Right ventricle myocardium superior (tissue), 1 donor: ENCODE measurements around the gene MRPS30. TPM values are rescaled to one million over a fixed set of nuclear protein-coding genes. Genes with fewer than 3 reads are reported as not detected.
"Not testable (repeated sequence)": the region's sequence is repeated elsewhere in the genome, so short reads cannot be mapped to it uniquely, and the experiment has no call there.

ENCODE experiments used
- ATAC-seq: fragments of 200-7000 bp; cut with Tn5 transposase; one replicate; pipeline ENCODE4 v1.9.1; 2020; ENCODE audit warnings: mild to moderate bottlenecking; ENCODE audit not compliant: poor library complexity
- DNase-seq: peaks from one replicate; pipeline ENCODE4 v3.0.0-alpha.2; 2020
- intact Hi-C: fragments of 100-400 bp; cut with DNase I; formaldehyde crosslinking; loops from one replicate; pipeline ENCODE4 v1.11.2; 2022
- long read RNA-seq: library from polyadenylated mRNA; unstranded; transcript quantifications from one replicate; pipeline ENCODE4 v2.0.0, GENCODE V29; 2021
- total RNA-seq: library from RNA; stranded (reverse); fragmentation: NEBNext Ultra II Directional; extraction: Animal tissue kit (Norgen Biotek cat#: 25700); gene quantifications from one replicate; pipeline ENCODE4 v1.2.1, GENCODE V29; 2021
- donor health status: DM: no; HTN: yes; CAD: no; lungs with severe emphysema.

MRPS30 gene
- total RNA-seq = 73.0 TPM
- long read RNA-seq, transcript MRPS30-202 (5 exons, 1,678 nt) = major isoform, 56 of 63 reads
- long read RNA-seq, partial matches to known transcripts = 2 of 63 reads
- long read RNA-seq, other reads (novel, unspliced or antisense) = 5 of 63 reads

DNA sequence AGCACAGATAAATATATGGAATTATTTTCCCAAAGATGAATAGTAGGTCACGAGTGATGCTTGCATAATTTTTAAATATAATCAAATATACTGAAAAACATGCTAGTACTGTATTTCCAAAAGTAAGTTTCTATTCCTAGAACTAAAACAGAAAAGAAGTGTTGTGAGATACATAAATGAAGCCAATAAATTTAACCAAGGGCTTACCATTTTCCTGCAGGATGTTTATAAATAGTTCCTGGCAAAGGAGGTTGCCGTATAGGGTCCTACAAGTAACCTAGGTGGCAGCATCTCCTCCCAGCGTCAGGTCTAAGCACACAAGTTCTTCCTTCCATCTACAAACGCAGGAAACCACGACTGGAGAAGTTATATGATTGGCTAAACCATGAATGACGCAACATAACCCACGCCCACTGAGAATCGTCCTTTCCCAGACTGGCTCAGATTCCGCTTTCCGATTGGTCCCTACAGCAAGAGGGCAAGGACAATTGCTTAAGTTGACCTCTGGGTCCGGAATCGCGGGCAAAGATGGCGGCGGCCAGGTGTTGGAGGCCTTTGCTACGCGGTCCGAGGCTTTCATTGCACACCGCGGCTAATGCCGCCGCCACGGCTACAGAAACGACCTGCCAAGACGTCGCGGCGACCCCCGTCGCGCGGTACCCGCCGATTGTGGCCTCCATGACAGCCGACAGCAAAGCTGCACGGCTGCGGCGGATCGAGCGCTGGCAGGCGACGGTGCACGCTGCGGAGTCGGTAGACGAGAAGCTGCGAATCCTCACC, at the start of gene MRPS30:
MRPS30 (plus strand) TSS at position 513 of the 780 bp plus-strand sequence; CDS start at position 529, 16 bp downstream.
- DNase-seq = peak; percentile 90

GRCh38 chr5:44769200-44769876, 39.4 kb upstream of the MRPS30 start:
- ATAC-seq (no peak), DNase-seq (no peak)
- intact Hi-C loops = no loop called here

More for the DNA sequence above, at the start of gene MRPS30:
- intact Hi-C loops = no loop called here
- peak; percentile 99 for ATAC-seq

GRCh38 chr5:44769877-44770209, 38.9 kb upstream of the MRPS30 start:
- intact Hi-C loops = loop anchor here (5.0 kb wide), 1 partner anchor 233 kb away; no protein-coding TSS in a partner anchor
- ATAC-seq = no peak
- no peak for DNase-seq

DNA sequence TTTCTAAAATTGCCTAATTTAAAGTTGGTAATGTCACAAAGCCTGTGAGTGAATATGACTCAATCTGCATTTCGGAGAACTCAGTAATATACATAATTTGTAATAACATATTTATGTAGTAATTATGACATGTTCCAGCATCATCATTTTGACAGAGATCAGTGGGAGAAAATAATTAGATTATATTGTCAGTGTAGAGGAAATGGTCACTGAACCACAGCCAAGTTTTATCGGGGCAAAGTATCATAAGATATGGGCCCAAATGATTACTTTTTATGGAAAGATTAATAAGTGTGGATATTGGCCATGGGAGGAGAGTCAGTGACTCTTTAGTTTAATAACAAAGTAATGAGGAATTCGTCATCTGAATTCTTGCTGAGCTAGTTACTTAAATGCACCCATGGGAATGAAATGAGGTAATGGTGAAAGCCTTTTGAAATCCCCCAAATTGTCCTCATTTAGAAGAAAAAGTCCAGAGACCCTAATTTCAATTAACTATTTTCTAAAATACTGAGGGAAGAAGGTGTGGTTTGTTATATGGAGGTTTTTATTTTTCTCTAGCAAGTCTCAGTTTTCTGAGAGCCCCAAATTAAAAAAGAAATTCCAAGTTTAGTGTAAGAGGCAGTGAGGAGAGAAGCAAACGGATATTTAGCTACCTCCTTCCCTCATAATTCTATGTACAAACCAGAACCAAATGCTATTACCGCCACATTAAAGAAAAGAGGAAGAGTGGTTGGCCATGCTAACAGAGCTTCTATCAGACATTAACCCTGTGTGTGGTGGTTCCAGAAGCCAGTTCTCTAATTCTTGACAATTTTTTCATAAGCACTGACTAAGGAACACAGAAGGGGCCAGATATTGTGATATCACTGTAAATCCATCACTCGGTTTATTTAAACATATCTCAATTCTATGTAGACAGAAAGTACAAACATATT, 37.7 kb upstream of the MRPS30 start:
- no peak for ATAC-seq
- no peak for DNase-seq
- intact Hi-C loops = loop anchor here (5.0 kb wide), 1 partner anchor 234 kb away; no protein-coding TSS in a partner anchor

DNA sequence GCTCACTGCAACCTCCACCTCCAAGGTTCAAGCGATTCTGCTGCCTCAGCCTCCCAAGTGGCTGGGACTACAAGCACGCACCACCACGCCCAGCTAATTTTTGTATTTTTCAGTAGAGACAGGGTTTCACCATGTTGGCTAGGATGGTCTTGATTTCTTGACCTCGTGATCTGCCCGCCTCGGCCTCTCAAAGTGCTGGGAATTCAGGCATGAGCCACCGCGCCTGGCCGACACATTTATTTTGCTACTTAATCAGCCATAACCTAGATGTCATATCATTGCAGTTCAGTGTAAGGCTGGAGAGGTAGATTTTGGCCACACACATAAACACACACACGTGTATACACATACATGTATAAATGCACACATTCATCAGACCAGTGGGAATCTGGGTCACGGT, 36.4 kb upstream of the MRPS30 start:
- intact Hi-C loops = loop anchor here (5.0 kb wide), 1 partner anchor 235 kb away; no protein-coding TSS in a partner anchor

DNA sequence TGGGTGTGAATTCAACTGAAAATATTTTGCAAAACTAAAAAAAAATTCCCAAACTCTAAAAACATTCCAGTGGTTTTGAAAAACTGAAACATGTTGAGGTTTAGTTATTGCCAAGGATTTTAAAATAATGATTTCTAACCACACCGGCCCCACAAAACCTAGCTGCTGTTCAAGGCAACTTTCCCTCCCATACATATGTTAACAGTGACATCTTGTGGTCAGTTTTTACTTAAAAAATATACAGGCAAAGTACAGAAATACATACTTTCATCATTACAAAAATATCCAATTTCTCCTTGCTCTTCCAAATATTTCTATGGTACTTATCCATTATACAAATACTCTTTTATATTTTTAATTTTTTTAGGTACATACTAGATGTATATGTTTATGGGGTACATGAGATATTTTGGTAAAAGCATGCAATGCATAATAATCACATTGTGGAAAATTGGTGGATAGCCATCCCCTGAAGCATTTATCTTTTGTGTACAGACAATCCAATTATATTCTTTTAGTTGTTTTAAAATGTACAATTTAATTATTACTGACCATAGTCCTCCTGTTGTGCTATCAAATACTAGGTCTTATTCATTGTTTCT, 34.4 kb upstream of the MRPS30 start:
- intact Hi-C loops = loop anchor here (5.0 kb wide), 1 partner anchor 237 kb away; no protein-coding TSS in a partner anchor
- ATAC-seq = no peak
- no peak for DNase-seq

More for the DNA sequence above, 36.4 kb upstream of the MRPS30 start:
- ATAC-seq, DNase-seq: not testable (repeated sequence)

DNA sequence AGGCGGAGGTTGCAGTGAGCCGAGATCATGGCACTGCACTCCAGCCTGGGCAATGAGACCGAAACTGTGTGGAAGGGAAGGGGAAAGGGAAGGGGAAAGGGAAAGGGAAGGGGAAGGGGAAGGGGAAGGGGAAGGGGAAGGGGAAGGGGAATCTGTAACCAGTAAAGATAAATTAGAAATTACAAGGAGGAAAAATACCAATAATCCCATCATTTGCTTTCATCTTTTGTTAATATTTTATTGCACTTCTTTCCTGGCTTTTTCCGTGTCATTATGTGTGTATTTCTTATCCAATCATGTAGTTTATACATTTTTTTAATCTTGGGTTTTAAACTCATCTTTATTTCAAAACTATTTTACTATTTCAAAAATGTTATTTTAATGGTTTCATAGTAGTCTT, 29.6 kb upstream of the MRPS30 start:
- DNase-seq (no peak), ATAC-seq (no peak)
- intact Hi-C loops = no loop called here

DNA sequence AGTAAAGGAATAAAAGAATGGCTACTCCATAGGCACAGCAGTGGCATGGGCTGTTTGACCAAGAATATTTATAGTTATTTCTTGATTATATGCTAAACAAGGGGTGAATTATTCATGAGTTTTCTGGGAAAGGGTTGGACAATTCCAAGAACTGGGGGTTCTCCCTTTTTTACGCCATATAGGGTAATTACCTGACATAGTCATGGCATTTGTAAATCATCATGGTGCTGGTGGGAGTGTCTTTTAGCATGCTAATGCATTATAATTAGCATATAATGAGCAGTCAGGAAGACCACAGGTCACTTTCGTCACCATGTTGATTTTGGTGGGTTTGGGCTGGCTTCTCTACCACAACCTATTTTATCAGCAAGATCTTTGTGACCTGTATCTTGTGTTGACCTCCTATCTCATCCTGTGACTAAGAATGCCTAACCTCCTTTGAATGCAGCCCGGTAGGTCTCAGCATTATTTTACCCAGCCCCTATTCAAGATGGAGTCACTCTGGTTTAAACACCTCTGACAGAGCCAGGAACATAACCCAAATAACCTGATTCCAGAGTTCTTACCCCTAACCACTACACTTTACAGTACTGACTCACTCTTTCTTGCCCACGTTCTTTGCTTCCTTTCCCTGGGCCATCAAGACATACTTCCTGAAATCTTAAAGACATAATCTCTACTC, 25.0 kb upstream of the MRPS30 start:
- DNase-seq (no peak), ATAC-seq (no peak)
- intact Hi-C loops = no loop called here

DNA sequence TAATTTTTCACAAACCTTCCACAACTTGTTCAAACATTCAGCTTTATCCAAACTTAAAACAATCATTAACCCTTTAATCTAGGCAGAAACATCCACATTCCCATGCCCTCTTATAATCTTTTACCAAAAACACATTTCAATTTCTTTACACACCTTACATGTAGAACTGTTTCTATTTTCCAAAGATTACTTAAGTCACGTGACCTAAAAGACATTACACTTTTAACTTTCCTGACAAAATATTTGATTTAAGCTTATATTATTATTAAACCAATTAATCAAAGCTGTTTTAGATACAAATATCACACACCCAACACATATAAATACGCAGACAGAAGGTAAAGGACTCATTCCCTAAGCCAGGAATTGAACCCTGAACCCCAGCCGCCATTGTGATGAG, 21.0 kb upstream of the MRPS30 start:
- intact Hi-C loops = no loop called here
- no peak for DNase-seq
- no peak for ATAC-seq

- DNase-seq, ATAC-seq, intact Hi-C loops: not testable (repeated sequence)
Observed at GRCh38 chr5:44789372-44789995, 19.3 kb upstream of the MRPS30 start.

DNA sequence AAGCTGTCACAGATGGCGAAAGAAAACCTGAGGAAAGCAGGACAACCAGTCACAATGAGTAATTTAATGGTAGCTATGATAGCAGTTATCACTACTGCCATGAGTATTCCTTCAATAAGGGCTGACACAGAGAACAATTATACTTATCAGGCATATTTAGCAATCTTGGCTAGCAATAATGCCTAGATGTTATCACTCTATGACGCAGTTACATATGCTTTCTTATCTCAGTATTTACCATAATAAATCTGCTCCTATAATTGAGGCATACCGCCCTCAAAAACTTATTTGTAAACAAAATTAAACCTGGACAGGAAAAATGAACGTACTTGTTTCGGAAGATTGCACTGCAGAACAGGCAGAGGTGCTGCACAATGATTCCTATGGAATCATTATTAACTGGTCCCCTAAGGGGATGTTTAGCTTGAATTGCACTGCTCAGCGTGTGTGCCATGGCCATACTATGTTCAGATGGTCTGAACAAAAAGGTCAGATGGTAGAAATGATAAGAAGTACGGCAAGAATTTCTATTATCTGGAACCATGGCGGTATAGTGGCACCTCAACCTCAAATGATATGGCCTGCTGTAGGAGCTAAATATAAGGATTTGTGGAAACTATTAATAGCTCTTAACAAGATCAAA, 16.6 kb upstream of the MRPS30 start:
- ATAC-seq, intact Hi-C loops, DNase-seq: not testable (repeated sequence)

GRCh38 chr5:44794371-44794770, 14.4 kb upstream of the MRPS30 start:
- no peak for DNase-seq
- intact Hi-C loops = no loop called here
- ATAC-seq = no peak

DNA sequence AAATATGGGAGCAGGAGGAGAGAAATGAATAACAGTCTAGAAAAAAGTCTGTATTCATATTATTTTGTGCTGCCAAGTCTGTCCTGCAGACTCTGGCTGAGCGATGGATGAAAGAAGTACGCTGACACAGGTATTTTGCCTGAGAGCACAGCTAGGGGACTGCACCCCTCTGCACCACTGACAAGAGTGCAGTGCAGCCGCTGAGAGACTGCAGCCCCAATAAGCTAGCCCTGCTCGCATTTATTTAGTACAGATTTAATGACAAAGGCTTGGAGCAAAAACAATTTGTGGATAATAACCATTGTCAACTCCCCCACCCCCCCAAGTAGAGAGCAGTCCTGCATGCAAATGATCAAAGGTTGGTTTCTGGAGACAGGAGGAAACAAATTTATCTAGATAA, 13.3 kb upstream of the MRPS30 start:
- intact Hi-C loops = no loop called here
- no peak for DNase-seq
- no peak for ATAC-seq

DNA sequence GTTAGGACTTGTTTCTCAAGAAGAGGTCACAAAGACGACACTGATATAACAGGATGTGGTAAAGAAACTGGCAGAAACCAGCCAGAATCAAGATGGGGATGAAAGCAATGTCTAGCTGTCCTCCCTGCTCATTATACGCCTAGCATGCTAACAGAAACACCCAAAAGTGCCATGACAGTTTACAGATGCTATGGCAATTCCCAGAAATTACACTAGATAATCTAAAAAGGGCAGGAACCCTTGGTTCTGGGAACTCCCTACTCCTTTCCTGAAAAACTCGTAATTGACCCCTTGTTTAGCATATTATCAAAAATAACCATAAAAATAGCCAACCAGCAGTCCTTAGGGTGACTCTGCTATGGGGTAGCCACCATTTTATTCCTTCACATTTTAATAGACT, 10.9 kb upstream of the MRPS30 start:
- no peak for ATAC-seq
- DNase-seq = no peak
- intact Hi-C loops = no loop called here

- no peak for ATAC-seq
- intact Hi-C loops = no loop called here
Observed at GRCh38 chr5:44801992-44802391, 6.8 kb upstream of the MRPS30 start.

DNA sequence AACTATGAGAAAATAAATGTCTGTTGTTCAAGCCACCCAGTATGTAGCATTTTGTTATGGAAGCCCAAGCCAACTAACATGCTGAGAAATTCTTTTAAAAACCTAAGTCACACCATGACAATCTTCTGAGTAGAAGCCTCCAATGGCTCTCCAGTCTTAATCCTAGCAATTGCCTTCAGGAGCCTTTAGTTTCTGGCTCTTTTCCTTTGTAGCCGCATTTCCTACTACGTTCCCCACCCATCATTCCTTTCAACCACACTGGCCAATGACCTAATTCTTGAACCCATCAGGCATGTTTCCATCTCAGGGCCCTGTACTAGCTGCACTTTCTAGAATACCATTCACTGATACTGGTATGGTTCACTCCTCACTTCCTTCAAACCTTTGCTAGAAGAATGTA, 2.1 kb upstream of the MRPS30 start:
- intact Hi-C loops = no loop called here
- ATAC-seq = no peak
- no peak for DNase-seq

More at GRCh38 chr5:44801992-44802391, 6.8 kb upstream of the MRPS30 start:
- no peak for DNase-seq

DNA sequence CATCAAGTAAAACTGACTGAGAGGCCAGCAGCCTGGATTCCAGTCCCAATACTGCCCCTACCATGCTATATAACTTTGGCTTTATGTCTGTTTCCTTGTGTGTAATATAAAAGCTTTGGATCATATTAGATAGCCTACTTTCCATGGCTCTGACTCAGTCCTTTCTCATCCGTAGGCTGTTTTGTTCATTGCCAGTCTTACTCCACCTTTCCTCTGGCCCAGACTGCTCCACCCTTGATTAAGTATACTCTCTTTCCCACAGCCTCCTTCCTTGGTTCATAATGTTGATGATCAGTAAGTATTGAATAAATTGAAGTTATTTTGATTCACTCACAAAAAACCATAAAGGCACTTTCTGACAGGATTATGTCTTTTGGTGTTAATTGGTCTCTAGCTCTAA, 1.5 kb upstream of the MRPS30 start:
- ATAC-seq = no peak
- intact Hi-C loops = no loop called here
- DNase-seq = no peak
